ENCODE results near the gene UTP20.
"Not testable (repeated sequence)": the region's sequence is repeated elsewhere in the genome, so short reads cannot be mapped to it uniquely, and the experiment has no call there.

Gene UTP20

DNA sequence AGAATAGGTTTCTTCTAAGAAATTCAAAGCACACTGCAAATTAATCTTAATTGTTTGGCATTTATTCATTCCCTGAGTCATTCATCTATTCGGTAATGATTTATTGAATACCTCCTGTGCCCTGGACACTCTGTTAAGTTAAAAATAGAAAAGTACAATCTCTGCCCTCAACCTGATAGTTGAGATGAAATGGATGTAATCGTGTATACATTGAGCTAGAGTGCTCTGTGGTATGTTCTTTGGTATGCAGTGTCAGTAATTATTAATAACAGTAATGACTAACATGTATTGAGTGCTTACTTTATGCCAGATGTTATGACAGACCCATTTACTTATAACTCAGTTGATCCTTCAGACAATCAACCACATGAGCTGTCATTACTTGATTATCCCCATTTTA, 47.6 kb downstream of the UTP20 start:
- no peak for DNase-seq

DNA sequence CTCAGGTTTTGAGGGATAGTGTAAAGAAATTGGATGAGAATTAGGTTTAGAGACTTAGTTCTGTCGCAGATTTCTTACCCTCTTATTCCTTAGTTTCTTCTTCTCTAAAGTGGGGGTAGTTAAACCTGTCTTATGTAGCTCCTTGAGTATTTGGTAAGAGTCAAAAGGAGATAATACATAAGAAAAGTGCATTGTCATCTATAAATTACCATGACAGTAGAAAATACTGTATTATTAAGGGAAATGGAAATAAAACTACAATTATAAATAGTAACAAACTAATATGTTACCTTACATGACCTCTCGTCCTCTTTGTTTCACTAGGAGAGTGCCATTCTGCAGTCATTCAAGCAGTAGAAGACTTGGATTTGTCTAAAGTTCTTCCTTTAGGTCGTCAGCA, 49.0 kb downstream of the UTP20 start:
- DNase-seq: no peak

DNA sequence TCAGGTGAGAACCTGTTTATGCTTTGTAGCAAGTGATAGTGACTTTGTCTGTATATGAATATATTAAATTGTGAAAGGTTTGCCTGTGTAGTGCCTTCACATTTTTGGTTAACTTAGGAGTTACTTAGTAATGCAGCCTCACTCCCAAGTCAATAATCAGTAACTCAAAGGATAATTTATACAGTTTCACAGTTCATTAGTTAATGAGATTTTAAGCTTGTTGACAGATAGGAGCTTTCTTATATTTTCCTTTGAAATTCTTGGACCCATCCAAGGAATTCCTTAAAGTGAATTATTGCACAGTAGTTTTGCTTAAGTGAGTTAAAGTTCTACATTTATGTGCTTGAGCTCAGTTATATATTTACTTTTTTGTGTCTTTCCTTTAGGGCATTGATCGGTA, 50.7 kb downstream of the UTP20 start:
- no peak for DNase-seq

DNA sequence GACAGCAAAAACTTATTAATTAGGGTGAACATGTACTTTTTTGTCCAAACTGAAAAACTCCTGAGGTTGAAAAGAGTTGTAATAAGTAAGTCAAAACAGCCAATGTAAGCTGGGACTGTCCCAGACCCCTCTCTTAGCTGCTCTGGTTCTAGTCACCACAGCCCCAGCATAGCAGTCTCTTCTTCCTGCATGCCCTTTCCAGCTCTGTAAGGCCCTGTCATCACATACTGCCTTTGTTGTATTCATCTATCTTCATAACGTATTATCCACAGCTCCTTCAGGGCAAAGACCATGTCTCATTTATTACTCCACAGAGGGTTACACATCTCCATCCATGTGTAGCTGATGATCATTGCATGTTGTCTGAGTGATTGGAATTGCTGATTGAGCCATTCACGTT, 56.5 kb downstream of the UTP20 start:
- no peak for DNase-seq

DNA sequence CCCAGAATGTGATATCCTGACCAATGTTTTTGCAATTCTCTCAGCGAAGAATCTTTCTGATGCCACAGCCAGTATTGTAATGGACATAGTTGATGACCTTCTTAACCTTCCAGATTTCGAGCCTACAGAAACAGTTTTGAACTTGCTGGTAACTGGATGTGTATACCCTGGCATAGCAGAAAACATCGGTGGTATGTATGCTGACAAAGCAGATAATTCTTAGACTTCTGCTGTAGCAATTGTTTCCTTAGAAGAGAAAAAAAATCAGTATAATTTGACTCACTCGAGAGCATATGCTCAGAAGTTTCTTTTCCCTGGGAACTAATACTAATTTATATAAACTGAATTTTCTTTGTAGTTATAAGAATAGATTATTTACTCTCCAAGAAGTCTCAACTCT, 58.2 kb downstream of the UTP20 start:
- DNase-seq: no peak

DNA sequence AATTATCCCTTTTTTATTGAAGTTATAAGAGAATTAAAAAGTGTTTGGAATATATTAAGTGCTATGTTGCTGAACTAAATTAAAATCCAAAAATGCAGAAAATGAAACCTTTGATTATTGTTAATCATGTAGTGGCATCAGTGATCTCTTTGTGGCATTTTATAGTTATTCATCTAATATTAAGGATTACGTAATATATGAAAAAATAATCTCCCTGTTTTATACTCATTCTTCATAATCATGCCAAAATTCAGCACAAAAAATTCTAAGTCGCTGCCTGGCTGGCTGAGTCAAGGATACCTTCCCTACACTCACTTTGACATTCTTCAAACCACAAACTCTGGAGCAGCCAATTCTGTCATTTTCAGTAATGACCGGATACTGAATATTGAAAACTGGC, 64.0 kb downstream of the UTP20 start:
- no peak for DNase-seq

DNA sequence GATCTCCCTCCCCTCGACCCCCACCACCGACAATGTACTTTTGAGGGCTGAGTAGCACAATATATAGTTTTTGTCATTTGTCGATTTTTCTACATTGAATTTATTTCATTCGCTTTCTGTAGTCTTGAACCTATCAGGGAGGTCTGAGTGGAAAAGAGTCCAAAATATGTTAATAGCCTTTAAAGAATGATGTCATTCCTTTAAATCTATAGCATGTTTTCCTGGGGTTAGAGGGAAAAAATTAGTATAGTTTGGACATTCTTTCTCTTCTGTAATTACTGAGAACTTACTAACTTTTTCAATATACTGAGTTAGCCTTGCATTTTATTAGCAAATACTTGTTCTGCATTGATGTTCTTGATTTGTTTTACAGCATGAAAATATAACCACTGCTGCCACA, 71.8 kb downstream of the UTP20 start:
- DNase-seq: no peak

DNA sequence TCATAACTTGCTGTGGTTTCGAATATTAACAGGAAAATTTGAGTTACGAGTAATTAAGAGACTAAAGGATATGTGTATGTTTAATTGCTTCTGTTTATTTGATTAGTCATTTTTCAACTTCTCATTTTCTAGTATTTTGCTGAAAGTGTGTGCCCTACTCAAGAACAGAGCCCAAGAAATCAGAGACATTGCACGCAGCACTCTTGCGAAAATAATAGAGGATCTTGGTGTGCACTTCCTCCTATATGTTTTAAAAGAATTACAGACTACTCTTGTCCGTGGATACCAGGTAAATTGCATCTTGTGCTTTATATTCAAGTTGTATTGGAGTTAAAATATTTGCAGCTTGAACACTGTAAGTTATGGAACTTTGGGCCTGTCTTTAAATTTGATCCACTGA, 76.9 kb downstream of the UTP20 start:
- DNase-seq: no peak

DNA sequence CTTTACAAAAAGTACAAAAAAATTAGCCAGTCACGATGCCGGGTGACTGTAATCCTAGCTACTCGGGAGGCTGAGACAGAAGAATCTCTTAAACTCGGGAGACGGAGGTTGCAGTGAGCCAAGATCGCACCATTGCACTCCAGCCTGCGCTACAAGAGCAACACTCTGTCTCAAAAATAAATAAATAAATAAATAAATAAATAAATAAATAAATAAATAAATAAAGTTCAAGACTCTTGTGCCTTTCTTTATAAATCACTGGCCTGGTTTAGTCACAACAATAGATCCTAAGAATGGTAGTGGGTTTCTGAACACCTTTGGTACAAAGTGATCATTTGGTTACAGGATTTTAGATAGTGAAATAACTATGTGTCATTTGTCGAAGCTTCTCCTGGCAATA, 81.5 kb downstream of the UTP20 start:
- no peak for DNase-seq

DNA sequence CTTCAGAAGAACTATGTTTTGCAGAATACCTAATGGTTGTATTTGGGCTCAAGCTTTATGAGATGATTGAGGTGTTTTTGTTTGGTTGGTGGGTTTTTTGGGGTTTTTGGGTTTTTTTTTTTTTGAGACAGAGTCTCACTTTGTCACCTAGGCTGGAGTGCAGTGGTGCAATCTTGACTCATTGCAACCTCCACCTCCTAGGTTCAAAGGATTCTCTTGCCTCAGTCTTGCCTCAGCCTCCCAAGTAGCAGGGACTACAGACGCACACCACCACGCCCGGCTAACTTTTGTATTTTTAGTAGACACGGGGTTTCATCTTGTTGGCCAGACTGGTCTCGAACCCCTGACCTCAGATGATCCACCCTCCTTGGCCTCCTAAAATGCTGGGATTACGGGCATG, 88.1 kb downstream of the UTP20 start:
- DNase-seq: no peak

DNA sequence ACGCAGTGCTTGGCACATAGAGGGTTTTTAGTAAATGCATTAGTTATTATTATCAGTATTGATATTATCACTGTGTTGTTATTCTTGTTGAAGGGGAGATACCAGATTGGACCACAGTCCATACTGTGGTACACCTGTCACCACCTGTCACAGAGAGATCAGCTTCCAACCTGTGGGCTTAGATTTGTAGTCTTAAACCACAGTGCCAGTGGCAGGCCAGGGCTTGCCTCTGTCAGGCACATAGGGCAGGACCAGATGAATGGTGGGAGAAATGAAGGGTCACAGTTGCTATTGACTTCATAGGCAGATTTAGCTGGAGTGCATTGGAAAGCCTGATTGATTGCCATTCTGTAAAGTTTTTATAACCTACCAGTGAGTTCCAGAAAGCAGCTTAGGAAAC, 92.5 kb downstream of the UTP20 start:
- no peak for DNase-seq

DNA sequence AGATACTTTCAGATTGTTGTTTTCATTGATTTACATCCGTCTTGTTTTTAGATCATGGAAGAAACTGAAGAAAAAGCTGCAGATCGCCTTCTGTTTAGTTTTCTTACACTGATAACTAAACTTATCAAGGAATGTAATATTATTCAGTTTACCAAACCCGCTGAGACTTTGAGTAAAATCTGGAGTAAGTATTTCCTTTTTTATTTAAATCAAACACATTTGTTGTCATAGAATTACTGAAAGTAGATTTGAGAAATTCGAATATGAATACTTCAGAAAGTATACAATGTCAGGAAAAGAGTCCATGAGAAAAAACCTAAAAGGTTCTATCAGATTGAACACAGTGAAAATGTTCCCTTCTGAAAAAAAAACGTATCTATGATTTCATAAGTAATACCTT, 95.7 kb downstream of the UTP20 start:
- DNase-seq: no peak

DNA sequence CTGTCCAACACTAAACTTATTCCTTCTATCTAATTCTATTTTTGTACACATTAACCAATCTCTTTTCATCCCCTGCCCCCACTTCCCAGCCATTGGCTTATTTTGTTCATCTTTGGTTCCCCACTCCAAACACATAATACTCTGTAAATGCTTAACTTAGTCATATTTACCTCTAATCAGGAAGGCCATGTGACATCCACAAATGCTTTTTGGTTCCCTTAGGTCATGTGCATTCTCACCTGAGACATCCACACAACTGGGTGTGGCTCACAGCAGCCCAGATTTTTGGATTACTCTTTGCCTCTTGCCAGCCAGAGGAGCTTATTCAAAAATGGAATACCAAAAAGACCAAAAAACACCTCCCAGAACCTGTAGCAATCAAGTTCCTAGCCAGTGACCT, 99.2 kb downstream of the UTP20 start:
- no peak for DNase-seq

DNA sequence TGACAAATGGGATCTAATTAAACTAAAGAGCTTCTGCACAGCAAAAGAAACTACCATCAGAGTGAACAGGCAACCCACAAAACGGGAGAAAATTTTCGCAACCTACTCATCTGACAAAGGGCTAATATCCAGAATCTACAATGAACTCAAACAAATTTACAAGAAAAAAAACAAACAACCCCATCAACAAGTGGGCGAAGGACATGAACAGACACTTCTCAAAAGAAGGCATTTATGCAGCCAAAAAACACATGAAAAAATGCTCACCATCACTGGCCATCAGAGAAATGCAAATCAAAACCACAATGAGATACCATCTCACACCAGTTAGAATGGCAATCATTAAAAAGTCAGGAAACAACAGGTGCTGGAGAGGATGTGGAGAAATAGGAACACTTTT, 111.3 kb downstream of the UTP20 start:
- DNase-seq: not testable (repeated sequence)

DNA sequence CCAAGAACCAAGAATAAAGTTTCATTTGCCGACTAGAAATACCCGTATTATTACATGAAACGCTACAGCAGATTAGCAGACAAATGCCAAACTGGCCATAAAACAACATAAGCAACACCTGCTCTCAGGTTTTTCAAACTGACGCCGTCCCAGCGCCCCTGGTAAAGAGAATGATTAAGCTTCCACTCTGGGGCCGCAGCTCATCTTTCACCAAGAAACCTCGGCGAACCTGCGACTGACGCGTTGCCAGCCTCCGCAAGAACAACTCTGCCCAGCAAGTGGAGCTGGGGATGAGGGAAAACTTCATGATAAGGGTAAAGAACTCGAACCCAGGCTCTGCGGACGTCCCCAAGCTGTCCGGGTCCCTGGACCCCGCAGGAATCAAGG, 127.1 kb downstream of the UTP20 start:
- DNase-seq: no peak

DNA sequence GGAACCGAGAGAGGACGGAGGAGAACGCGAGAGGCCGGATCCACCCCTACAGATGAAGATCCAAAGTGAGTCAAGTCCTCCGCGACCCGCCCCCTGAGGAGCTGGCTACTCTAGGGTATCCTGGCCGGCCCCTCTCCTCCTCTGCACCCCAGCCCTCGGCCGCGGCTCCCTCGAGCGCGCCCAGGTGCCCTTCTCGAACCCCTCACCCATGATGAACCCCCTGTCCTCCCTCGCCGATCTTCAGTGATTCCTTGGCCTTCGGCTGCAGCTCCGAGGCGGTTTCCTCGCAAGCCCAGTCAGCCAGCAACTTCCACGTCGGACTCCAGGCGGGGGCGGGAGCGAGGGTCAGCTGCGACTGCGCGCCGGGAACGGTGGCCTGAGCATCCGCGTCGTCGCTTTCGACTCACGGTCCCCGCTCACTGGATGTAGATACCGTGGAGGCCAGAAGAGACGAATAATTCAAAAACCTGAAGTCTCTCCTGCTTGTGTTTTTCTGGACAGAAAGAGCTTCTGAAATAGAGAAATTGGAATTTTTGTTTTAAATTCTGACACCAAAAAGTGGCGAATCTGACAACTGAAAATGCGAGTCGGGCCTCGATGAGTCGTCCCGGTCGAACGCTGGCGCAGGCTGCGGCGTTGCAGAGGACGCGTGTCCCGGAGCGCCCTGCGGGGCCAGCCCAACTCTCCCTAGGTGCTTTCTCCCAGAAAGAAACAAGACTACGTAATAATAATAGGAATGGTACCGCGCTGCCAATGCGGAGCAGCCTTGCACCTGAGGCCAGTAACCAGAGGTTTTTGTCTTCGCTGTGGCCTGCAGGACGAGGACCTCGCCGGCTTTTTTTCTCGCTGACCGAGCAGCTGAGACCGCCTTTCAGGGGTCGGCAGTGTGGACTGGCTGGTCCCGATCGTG, 127.8 kb downstream of the UTP20 start, which contains the start of gene ARL1:
Gene ARL1, minus strand, starts transcription at position 337 of the 910 bp plus-strand sequence. Its CDS starts 127 bp downstream, at position 210.
- DNase-seq: peak; percentile 94

DNA sequence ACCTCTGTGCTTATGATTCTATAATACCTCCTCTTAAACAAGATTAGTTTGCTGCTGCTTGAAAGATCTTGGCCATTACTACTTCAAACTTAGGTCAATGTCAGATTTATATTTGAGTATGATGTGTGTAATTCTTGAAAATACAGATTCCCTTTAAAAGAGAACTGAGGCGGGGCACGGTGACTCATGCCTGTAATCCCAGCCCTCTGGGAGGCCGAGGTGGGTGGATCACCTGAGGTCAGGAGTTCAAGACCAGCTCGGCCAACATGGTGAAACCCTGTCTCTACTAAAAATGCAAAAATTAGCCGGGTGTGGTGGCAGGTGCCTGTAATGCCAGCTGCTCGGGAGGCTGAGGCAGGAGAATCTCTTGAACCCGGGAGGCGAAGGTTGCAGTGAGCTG, 130.3 kb downstream of the UTP20 start:
- DNase-seq: not testable (repeated sequence)

DNA sequence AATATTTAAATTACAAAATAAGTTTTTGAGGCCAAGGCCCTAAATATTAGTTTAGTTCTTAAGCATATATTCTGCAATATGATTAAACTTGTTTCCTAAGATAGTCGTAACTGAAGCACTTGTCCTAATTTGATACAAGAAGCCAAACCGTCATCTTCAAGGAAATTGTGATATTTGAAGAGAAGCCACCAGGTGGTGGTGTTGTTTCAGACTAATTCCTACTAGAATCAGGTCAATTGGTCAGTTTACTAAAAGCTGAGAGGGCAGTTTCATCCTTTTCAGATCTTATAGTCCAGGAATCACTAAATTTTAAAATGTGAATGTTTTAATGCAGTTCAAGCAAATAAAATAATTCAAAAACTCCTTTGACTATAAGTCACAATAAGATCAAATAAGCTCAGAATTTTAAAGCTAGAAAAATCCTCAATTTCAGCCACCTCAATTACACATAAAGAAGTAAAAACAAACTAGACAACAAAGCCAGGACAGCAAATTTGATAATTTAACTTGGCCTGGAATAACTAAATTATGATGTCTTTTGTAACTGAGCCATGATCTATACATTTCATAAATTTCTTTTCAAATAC, 134.7 kb downstream of the UTP20 start:
- peak; percentile 76 for DNase-seq

DNA sequence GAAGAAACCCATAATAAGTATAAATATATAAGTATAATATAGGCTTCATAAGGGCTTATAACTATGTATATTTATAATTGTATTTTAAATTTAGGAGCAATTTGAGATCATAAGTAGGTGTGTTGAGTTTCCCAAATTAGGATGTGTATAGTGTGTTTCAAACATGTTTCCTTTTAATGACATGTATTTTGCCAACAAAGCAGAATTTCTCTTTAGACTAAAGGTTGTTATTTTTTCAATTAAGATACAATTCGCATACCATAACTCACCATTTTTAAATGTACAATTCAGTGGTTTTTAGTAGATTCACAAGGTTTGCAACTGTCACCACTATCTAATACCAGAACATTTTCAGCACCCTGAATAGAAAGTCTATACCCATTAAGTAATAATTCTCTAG, 135.3 kb downstream of the UTP20 start:
- DNase-seq: no peak

DNA sequence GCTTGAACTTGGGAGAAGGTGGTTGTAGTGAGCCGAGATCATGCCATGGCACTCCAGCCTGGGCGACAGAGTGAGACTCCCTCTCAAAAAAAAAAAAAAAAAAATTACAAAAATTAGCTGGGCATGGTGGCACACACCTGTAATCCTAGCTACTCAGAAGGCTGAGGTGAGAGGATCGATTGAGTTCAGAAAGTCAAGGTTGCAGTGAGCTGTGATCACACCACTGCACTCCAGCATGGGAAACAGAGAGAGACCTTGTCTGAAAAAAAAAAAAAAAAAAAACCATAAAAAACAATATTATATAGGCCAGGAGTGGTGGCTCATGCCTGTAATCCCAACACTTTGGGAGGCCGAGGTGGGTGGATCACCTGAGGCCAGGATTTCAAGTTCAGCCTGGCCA, 142.2 kb downstream of the UTP20 start:
- not testable (repeated sequence) for DNase-seq

DNA sequence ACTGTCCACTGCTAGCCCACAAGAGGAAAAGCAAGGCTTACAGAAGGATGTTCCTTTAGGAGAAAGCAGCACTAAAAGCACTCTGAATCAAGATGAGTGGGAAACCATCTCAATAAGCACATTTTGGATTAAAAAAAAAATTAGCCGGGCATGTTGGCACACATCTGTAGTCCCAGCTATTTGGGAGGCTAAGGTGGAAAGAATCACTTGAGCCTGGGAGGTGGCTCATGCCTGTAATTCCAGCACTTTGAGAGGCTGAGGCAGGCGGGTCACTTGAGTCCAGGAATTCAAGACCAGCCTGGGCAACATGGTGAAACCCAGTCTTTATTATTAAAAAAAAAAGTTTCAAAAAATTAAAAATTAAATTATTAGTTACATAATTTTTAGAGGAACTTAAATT, 144.7 kb downstream of the UTP20 start:
- DNase-seq: no peak

DNA sequence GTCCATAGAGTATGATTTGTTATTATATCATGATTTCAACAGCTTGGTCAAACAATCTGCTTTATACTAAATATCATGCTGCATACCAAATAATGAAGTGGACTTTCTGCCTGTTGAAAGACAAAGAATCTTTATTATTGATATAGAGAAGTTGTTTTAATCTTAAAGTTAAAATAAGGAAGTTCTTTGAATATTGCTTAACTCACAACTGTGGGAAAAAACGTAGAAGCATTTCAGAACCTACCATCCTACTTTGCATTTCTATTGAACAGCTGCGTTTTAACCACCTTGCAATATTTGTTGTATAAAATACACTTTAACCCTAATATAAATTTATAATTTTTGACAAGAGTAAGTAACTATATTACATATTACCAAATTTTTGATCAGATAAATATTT, 150.6 kb downstream of the UTP20 start:
- DNase-seq: no peak

DNA sequence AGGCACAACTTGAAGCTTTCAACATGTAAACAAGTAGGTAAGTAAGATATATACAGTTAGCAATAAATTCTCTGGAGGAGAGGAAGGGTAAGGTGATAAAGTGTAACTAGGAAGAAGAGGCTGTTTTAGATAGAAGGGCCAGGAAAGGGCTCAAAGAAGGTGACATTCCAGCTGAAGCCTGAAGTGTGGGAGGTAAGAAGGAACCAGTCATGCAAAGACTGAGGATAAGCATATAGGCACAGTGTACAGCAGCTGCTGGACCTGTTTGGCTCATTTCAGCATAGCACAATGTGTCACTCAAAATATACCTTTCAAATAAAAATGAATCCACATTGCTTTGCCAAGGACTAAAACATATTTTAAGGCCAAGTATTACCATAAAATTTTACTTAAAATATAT, 156.2 kb downstream of the UTP20 start:
- DNase-seq: no peak
